Right lobe of liver (tissue), 6 donors: Measurements from ENCODE around the gene NTMT1. TPM values are rescaled to one million over a fixed set of nuclear protein-coding genes. Genes with fewer than 3 reads are reported as not detected.

Experiments used
- ATAC-seq, 4 donors: fragments of 200-7000 bp; cut with Tn5 transposase; one replicate each; pipeline ENCODE4 v1.9.1; 2020; ENCODE audit warnings: mild to moderate bottlenecking in 4 of 4, moderate library complexity in 4 of 4
- DNase-seq, 3 donors: peaks; one replicate each; pipeline ENCODE4 v3.0.0-alpha.2; 2020
- H3K27ac ChIP-seq, 3 donors: fragments of 200-600 bp; one replicate each; pipeline ENCODE4 v1.8.0; 2022
- H3K27me3 ChIP-seq, 2 donors: fragments of 200-600 bp; one replicate each; pipeline ENCODE4 v1.8.0; 2022
- H3K36me3 ChIP-seq, 4 donors: fragments of 200-600 bp; sonication (generic) in 1 of 4; one replicate each; pipeline versions ENCODE4 v1.5.1 to v1.8.0; 2017 to 2022; ENCODE audit warnings: control low read depth in 1 of 4
- H3K4me1 ChIP-seq, 4 donors: fragments of 200-600 bp; sonication (generic) in 1 of 4; one replicate each; pipeline versions ENCODE4 v1.5.1 to v1.8.0; 2017 to 2022; ENCODE audit warnings: control low read depth in 1 of 4
- H3K4me3 ChIP-seq, 3 donors: fragments of 200-600 bp; one replicate each; pipeline ENCODE4 v1.8.0; 2022
- H3K9me3 ChIP-seq, 4 donors: fragments of 200-600 bp; sonication (generic) in 1 of 4; one replicate each; pipeline versions ENCODE4 v1.5.1 to v1.8.0; 2017 to 2022; ENCODE audit warnings: control low read depth in 1 of 4
- POLR2A ChIP-seq: fragments of 450-650 bp; IDR thresholded peaks from one replicate; pipeline ENCODE4 v1.6.1; 2017; ENCODE audit warnings: antibody characterized with exemption, mild to moderate bottlenecking
- WGBS: methylation state at CpG from one replicate; pipeline ENCODE4 v1.1.6; 2018; ENCODE audit warnings: low coverage, low lambda C conversion rate; ENCODE audit not compliant: insufficient coverage; ENCODE audit errors: missing lambda C conversion rate; 5-methylcytosine and 5-hydroxymethylcytosine counted together
- intact Hi-C, 2 donors: fragments of 100-400 bp; cut with DNase I; formaldehyde crosslinking; loops; one replicate each; pipeline versions ENCODE4 v1.11.2 to v1.14.1; 2022
- total RNA-seq, 6 experiments: library from RNA; depleted of rRNA in 2 of 6; stranded (reverse); fragments of >200 nt in 2 of 6; fragmentation: NEBNext Ultra II Directional in 3 of 6; extraction: Animal tissue kit (Norgen Biotek cat#: 25700) in 3 of 6; gene quantifications; one replicate each; pipeline versions ENCODE4 v1.1.0 to v1.2.4, GENCODE V29; 2016 to 2023
- TF ChIP-seq, protein P1 (sequence below), 4 donors: fragments of 200-600 bp in 3 of 4; fragments of 450-650 bp in 1 of 4; IDR thresholded peaks; one replicate each; pipeline versions ENCODE4 v1.5.1 to v1.8.0; 2016 to 2022; ENCODE audit warnings: antibody characterized with exemption in 4 of 4, mild to moderate bottlenecking in 2 of 4
- donor health status: DM: no; HTN: yes; CAD: no.
- donor health status: DM: no; HTN: no; CAD: no.
- donor health status: DM: no; HTN: no; CAD: no.
- donor health status: DM: no; HTN: yes; CAD: no.
- donor health status: DM: no; HTN: yes; CAD: no.

The NTMT1 gene
- total RNA-seq, 6 experiments from 2014 or later: 15.6 to 28.3 (median 20.7) TPM

GRCh38 chr9:129608561-129609481, 17.1 kb upstream of the NTMT1 start:
- peak overlapping the region; percentile 6 to 94 (median 72) for H3K27ac ChIP-seq
- 26% methylated on average over 4 of the region's 27 CpGs for WGBS
- H3K27me3 ChIP-seq: no peaks in the 10 kb centered on the region
- H3K9me3 ChIP-seq: no peaks in the 10 kb centered on the region
- no peak for TF ChIP-seq POLR2A
- TF ChIP-seq, protein P1, sequence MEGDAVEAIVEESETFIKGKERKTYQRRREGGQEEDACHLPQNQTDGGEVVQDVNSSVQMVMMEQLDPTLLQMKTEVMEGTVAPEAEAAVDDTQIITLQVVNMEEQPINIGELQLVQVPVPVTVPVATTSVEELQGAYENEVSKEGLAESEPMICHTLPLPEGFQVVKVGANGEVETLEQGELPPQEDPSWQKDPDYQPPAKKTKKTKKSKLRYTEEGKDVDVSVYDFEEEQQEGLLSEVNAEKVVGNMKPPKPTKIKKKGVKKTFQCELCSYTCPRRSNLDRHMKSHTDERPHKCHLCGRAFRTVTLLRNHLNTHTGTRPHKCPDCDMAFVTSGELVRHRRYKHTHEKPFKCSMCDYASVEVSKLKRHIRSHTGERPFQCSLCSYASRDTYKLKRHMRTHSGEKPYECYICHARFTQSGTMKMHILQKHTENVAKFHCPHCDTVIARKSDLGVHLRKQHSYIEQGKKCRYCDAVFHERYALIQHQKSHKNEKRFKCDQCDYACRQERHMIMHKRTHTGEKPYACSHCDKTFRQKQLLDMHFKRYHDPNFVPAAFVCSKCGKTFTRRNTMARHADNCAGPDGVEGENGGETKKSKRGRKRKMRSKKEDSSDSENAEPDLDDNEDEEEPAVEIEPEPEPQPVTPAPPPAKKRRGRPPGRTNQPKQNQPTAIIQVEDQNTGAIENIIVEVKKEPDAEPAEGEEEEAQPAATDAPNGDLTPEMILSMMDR (IDR thresholded peaks at IDR 0.05): no peak
- ATAC-seq: peak in 2 of 4 donors; percentile 12 to 13
- H3K36me3 ChIP-seq: no peaks in the 10 kb centered on the region
- no peak overlapping the region for H3K4me3 ChIP-seq
- intact Hi-C loops: loop anchor here (10.0 kb wide), 2 partner anchors 104 to 434 kb away; partner anchors contain the start of gene IER5L (in 1 of the 2)
- H3K4me1 ChIP-seq: peaks cover 0 to 30% (median 10%) of the 10 kb centered on the region in 4 donors
- DNase-seq: peak in 1 of 3 donors; percentile 57

DNA sequence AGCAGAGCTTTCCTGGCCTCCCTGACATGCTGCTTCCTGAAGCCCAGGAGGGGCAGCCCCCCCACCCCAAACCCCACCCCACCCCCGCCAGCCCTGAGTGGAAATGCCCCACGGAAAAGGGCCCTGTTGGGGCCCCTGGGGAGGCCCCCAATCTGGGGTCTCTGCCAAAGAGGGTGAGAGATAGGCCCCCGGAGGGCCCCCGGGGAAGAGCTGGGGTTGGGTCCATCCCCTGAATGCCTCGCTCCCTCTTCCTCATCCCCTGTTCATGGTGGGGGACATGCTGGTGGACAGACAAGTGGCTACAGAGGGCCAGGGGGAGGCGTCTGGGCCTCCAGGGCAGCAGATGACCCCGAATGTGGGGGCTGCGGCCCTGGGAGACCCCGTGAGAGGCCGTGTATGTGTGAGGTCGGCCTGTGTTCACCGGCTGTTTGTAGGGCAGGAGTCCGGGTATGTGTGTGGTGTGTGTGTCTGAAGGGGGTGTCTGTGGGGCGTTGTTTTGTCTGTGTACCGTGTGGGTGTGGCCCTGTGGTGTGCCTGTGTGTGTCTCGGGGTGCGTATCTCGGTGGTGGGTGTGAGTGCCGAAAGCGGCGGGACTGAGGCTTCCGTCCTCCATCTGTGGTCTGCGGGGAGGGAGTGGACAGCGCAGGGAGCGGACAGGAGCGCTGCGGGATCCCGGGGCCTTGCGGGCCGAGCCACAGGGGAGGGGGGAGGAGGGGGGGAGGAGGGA, 16.3 kb upstream of the NTMT1 start:
- ATAC-seq: peak in 3 of 4 donors; percentile 2 to 20 (median 5)
- no peaks in the 10 kb centered on the region for H3K9me3 ChIP-seq
- TF ChIP-seq POLR2A: no peak
- TF ChIP-seq, protein P1 (IDR thresholded peaks at IDR 0.05): no peak
- 3% methylated on average over 12 of the region's 30 CpGs for WGBS
- peak overlapping the region in 2 of 3 donors; percentile 49 to 59 for H3K4me3 ChIP-seq
- intact Hi-C loops: loop anchor here (10.0 kb wide), 3 partner anchors 105 to 455 kb away; partner anchors contain the start of gene IER5L (in 1 of the 2)
- peaks cover 0 to 30% (median 10%) of the 10 kb centered on the region in 4 donors for H3K4me1 ChIP-seq
- H3K36me3 ChIP-seq: no peaks in the 10 kb centered on the region
- DNase-seq: peak in 1 of 3 donors; percentile 53
- H3K27me3 ChIP-seq: no peaks in the 10 kb centered on the region
- peak overlapping the region; percentile 6 to 94 (median 72) for H3K27ac ChIP-seq

DNA sequence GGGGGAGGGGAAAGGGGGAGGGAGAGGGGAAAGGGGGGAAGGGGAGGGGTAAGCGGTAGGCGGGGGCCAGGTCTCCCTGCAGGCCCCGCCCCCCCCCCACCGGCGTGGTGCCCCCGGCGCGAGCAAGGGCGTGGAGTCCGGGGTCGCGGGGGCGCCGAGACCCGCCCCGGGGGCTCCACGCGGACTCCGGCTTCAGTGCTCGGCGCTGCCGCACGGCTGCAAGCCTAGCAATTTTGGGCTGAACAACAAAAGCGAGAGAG, 15.8 kb upstream of the NTMT1 start:
- DNase-seq (no peak), ATAC-seq (no peak)
- WGBS: no CpG with 5 or more reads among the region's 24 CpGs
- intact Hi-C loops: loop anchor here in 1 of 2 donors (10.0 kb wide), 1 partner anchor 455 kb away; no protein-coding TSS in a partner anchor
- Histone ChIP-seq H3K4me3 (peak overlapping the region; percentile 49 to 59 (median 52)), H3K4me1 (peaks cover 0 to 30% (median 10%) of the 10 kb centered on the region in 4 donors), H3K9me3 (no peaks in the 10 kb centered on the region), H3K36me3 (no peaks in the 10 kb centered on the region), H3K27me3 (no peaks in the 10 kb centered on the region), H3K27ac (peak overlapping the region; percentile 69 to 94 (median 83))
- no peak for TF ChIP-seq POLR2A

DNA sequence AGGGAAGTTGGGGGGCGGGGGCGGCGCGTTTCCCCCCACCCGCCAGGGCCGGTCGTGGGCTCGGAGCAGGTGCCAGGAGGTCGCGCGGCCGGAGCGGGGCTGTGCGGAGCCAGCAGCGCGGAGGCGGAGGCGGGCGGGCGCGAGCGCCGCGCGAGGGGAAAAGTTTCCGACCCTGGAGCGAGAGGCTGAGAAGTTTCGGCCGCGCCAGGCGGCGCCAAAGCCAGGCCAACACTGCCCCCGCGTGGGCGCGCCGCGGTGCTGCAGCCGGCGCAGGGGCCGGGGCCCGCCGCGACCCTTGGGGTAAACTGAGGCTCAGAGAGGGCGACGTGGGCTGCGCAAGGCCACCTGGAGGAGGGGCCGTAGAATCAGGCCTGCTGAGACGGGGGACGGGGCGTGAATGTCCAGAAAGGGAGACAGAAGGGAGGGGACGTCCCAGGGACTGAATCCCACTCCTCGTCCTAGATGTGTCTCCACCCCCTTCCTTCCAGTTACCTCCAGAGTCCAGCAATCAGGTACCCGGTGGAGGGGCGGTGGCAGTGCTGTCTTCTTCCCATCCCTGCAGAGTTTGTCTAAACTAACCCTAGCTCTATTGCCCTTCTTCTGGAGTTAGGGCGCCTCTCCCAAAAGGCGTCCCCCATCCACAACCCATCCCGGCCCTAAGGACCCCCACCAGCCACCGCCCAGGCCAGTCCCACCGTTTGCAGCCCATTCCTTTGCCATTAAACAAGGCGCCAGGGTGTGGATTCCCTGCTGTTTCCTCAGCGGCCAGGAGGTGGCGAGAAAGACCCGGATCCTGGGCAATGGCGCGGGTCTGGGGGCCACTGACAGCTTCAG, 15.3 kb upstream of the NTMT1 start:
- Histone ChIP-seq H3K36me3 (no peaks in the 10 kb centered on the region), H3K27ac (peak overlapping the region; percentile 69 to 94 (median 83)), H3K4me1 (peaks cover 0 to 29% (median 10%) of the 10 kb centered on the region in 4 donors), H3K9me3 (no peaks in the 10 kb centered on the region), H3K4me3 (peak overlapping the region; percentile 49 to 59 (median 52)), H3K27me3 (no peaks in the 10 kb centered on the region)
- 0% methylated on average over 14 of the region's 66 CpGs for WGBS
- DNase-seq (peak; percentile 79 to 83 (median 80)), ATAC-seq (peak; percentile 37 to 71 (median 68))
- intact Hi-C loops: loop anchor here in 1 of 2 donors (10.0 kb wide), 1 partner anchor 456 kb away; no protein-coding TSS in a partner anchor
- TF ChIP-seq, protein P1 (IDR thresholded peaks at IDR 0.05): peak; percentile 87 to 100 (median 92)
- peak; percentile 30 for TF ChIP-seq POLR2A
